NCI-H526 treated with DMSO at 0.1 percent for 48 hours (cell line): ENCODE data around the gene UNC45A.

Experiments
- DNase-seq: peaks from one replicate; lab custom pipeline; 2025; lab: John Stamatoyannopoulos, UW

Gene UNC45A

DNA sequence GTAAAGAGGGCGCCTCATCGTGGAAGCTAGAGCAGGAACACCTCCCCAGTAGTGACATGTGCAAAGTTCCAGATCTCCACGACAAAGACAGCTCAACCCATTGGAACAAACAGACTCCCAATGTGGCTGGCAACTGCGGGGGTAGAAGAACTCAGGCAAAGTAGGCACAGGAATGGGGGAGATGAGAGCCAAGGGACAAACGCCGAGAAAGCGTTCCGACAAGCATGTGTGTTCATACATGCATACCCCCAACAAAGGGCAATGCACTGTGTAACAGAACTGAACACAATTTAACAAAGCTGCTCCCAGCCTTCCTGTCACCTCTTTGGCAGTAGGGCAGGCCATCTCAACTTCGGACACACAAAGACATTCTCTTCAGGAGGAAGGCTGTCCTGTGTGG is 31.2 kb downstream of the UNC45A start:
- no peak for DNase-seq

DNA sequence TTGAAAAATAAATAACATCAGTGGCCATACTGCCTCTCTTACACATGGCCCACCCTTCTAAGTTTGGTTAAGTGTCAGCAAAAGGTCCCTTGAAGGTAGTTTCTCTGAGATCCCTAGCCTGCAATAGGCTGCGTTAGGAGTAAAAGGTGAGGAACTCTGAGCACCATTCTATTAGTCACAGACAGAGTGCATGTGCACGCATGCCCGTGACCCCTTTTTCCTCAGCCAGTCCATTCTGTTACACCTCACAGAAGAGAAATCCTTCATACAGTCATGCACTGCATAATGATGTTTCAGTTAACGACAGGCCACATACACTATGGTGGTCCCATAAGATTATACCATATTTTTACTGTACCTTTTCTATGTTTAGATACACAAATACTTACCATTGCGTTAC is 32.1 kb downstream of the UNC45A start:
- DNase-seq, result no peak

DNA sequence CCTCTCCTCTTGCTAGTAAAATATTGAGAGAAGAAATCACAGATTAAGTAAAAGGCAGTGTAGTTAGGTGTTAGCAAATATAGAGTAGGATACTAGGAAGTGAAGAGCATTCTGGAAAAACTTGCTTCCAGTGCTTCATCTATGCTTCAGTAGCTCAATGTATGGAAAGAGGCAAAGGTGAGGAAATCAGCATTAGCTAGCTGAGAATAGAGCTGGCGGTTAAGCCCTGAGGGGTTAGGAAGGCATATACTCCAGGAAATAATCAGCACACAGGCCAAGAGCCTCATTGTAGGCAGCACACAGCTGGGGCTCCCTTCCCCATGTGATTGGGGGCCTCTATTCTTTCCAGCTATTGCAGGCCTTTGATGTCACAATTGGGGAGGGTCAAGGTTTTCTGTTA is 33.3 kb downstream of the UNC45A start:
- DNase-seq, result no peak

DNA sequence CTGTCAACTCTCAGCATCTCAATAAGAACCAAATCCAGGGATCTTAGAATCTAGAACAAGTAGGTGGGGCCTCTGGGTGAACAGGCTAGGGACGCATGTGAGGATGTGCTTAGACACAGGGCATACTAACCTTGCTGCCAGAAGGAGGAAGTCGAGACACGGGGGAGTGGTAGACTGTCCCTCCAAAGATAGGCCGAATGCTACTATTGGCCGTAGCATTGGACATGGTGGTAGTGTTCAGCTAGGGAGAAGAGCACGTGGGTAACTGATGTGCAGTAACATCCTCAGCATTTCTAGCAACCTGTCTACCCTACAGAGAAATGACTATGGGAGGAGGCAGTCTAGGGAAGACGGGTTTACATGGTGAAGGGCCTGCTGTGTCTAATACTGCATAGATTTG is 35.2 kb downstream of the UNC45A start:
- no peak for DNase-seq

DNA sequence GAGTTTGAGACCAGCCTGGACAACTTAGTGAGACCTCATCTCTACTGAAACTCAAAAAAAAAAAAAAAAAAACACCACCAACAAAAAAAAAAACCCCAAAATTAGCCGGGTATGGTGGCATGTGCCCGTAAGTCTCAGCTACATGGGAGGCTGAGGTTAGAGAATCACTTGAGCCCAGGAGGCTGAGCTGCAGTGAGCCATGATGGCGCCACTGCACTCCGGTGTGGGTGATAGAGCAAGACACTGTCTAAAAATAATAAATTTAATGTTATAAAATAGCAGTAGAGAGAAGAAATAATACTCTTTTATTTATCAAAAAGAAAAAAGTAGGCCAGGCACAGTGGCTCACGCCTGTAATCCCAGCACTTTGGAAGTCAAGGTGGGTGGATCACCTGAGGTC is 37.0 kb downstream of the UNC45A start:
- DNase-seq, result no peak

DNA sequence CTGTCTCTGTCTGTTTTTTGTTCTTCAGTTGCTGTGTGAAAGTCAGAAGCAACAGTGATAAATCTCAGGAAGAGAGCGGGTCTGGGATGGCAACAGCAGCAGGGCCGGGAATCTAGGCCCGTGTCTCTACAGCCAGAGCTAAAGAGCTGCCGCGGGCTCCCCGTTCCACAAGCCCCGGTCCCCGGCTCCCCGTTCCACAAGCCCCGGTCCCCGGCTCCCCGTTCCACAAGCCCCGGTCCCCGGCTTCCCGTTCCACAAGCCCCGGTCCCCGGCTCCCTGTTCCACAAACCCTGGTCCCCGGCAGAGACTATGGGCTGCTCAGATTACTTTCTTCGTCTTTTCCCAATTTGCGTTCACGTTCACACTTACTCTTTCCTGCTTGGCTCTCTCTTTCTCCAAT is 39.1 kb downstream of the UNC45A start:
- DNase-seq, result no peak

DNA sequence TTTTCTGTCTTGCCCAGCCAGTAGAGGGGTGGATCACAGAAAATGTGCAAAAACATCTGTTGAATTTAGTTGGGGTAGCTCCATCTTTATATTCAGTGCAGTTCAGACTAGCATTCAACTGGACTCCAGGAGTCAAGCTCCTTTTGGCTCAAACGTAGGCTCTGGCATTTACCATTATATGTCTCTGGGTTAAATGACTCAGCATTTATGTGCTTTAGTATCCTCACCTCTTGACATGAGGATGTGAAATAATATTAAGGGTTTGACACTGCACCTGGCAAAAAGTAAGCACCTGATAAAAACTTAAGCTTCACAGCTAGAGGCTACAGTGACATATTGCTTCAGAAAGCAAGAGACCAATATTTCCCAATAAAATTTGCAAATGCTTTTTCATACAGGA is 44.5 kb downstream of the UNC45A start:
- no peak for DNase-seq

DNA sequence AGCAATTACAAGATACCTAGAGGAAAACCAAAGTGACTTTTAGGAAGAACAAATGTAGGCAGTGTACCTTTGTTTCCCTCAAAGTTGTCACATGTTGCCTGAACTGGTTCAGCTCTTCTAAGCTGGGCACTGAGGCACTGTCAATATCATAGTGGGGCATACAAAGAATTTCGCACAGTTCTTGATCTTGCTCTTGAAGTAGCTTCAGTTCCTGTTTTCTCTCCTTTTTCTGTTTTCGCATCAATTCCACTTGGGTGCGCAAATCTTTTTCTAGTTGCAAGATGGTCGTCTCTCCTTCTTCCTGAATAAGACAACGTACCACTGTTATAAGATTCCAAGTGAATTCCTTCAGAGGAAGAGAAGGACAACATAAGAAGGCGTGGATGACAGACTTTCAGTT is 46.6 kb downstream of the UNC45A start:
- no peak for DNase-seq

DNA sequence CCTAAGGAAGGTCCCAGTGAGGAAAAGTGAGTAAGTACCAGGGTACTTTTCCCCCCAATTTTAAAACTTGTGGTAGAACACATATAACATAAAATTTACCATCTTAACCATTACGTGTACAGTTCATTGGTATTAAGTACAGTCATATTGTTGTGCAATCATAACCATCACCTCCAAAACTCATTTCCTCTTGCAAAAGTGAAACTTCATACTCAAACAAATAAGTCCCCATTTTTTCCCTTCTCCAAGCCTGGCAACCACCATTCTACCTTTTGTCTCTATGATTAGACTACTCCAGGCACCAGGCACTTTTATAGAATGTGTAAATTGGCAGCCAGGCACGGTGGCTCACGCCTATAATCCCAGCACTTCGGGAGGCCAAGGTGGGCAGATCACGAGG is 47.0 kb downstream of the UNC45A start:
- no peak for DNase-seq

DNA sequence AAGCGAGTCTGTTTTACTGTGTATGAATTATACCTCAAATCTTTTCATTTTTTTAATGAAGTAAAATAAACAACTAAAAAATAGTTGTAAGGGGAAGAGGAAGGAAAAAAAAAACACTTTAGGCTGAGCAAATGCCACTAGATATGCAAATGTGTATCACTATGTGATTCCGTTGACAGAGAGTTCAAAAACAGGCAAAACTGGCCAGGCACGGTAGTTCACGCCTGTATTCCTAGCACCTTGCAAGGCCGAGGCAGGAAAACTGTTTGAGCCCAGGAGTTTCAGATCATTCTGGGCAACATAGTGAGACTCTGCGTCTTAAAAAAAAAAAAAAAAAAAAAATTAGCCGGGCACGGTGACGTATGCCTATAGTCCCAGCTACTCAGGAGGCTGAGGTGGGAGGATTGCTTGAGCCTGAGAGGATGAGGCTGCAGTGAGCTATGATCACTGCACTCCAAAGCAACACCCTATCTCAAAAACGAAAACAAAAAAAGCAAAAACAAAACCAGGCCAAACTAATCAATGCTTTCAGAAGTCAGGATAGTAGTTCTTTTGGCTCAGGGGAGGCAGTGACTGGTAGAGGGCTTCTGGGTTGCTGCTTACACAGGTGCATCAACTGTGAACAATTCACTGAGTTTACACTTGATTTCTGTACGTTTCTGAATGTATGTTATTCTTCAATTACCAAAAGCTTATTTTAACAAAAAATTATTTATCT is 51.9 kb downstream of the UNC45A start:
- peak; percentile 13 for DNase-seq

DNA sequence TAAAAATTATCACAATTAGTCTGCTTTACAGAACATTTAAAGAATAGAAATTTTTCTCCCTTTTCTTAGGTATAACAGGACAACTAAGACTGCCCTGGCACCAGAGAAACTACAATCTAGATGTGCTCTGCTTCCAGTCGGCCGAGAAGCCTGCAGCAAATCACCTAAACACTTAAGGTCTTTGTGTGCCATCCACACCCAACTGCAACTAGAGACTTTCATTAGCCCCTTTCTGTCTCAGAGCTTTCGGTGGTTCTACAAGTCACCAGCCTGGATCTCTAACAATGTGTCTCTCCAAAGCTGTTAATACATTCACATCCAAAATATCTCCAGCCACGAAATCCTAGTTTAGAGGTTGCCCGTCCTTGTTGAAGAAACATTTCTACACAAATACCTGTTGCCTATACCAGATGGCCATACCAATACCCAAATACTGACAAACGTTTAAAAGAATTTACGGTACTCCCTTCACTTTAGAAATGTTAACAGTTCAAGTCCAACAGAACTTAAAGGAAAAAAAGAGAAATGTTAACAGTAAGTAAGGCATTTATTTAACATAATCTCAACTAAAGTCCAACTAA is 52.6 kb downstream of the UNC45A start:
- DNase-seq, result peak; percentile 19

DNA sequence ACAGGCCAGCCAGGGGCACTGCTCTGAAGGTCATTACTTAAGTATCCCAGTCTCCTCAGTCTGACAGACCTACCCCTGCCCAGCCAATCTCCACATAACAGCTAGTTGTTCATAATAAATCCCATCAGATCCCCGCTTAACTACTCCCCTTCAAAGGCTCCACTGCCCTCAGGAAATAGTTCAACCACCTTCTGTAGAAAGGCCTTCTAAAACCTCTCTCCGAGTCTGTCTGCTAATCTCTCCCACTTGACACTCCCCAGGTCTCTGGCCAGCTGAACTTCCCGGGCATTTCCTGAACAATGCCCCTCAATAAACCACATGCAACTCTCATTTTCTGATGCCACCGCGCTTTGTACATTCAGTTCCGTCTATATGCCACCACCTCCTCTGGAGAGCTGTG is 53.2 kb downstream of the UNC45A start:
- DNase-seq, result peak; percentile 45

DNA sequence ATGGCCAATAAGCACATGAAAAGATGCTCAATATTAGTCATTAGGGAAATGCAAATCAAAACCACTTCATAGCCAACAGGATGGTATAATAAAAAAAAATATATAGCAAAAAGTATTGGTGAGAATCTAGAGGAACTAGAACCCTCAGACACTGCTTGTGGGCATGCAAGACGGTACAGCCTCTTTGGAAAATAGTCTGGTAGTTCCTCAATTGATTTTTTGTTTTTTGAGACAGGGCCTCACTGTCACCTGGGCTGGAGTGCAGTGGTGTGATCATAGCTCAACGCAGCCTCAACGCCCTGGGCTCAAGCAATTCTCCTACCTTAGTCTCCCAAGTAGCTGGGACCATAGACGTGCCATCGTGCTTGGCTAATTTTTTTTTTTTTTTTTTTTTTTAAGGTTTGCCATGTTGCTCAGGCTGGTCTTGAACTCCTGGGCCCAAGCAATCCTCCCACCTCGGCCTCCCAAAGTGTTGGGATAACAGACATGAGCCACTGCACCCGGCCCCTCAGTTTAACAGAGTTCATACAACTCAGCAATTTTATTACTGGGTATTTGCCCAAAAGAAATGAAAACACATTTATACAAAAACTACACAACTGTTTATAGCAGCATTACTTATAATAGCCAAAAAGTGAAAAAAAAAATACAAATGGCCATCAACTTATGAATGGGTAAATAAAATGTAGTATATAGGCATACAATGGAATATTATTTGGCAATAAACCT is 54.1 kb downstream of the UNC45A start:
- no peak for DNase-seq

DNA sequence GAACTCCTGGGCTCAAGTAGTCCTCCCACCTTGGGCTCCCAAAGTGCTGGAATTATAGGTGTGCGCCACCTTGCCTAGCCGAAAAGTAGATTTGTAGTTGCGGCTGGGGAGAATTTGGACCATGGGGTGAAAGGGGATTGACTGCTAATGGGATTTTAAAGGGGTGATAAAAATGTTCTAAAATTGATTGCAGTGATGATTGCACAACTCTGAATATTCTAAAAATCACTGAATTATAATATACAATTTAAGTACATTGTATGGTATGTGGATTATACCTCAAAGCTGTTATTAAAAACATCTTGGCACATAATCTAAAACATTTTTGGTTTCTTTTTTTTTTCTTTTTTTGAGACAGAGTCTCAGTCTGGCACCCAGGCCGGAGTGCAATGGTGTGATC is 55.4 kb downstream of the UNC45A start:
- no peak for DNase-seq

DNA sequence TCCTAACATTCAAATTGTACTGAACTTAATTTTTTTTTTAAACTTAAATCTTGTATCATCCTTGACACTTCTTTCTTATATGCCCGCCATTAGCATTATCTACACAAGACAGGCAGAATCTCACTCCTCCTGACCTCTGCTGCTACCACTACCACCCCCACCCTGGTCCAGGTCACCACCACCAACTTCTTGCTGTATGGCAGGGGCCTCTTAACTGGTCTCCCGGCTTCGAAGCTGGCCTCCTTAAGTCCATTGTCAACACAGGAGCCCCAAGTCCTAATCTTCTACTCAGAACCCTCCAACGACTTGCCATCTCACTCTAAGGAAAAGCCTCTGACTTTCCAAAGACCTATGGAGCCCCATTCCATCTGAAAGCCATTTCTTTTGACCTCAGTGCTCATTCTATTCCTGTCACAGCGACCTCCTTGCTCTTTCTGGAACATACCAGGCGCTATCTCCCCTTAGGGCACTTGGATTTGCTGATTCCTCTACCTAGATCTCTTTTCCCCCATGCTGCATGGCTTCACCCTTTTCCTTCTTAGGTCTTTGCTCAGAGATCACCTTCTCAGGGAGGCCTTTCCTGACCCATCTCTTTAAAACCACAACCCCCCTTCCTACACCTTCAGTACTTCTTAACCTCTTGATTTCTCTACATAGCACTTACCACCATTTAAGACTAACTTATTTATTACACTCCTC is 56.7 kb downstream of the UNC45A start:
- no peak for DNase-seq

DNA sequence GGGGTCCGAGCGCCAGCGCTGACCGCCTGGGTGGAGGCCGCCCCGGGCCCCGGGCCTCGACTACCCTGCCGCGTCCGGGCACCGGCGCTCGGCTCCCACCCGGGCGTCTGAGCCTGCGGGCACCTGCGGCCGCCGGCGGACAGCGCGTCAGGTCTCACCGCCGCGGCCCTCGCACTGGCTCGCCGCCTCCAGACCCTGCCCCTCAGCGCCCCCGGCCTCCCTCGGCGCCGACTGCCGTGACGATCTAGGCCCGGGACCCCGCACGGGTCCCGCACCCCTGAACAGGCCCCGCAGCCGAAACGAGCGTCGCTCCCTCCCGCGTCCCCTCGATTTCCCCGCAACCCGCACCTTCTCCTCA is 59.0 kb downstream of the UNC45A start:
- DNase-seq, result no peak

DNA sequence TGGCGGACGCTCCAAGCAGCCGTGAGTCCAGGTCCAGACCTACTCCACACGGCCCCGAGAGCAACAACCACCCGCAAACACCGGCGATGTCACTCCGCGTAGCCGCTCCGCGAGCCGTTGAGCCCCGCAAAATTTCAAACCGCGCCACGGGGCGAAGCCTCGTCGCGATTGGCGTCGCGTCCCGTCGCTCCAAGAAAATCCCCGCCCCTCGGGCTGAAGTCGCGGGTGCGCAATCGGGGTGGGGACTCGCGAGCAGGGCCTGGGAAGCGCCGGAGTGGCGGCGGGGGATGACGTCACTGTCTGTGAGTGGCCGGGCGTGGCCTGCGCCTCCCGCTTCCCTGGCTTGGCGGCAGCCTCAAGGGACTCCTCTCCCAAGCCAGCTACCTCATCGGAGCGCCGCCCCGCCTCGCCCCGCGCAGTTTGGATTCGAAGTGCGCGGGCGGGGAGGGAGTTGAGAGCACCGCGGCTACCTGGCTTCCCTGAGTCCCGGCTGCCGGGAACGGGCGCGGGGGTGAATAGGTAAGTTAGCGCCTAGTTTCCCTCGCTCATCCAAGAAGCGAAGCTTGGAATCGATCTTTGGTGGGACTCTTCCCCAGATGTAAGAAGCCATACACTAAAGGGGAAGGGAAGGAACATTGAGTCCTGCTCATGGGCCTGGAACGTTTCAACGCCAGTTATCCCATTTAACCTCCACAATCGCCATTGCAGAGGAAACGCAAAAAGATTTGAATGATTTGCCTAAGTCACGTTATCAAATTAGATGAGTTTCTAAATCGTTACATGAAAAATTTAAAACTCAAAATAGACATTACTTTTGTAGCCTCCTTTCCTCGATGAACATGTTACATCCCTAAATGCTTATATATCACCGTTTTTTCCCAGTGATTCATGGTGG is 59.6 kb downstream of the UNC45A start, which contains the start of gene PRC1:
Gene PRC1, minus strand, starts transcription at position 119 of the 895 bp plus-strand sequence. Its CDS starts 118 bp downstream, at position 1.
- DNase-seq, result peak; percentile 96

DNA sequence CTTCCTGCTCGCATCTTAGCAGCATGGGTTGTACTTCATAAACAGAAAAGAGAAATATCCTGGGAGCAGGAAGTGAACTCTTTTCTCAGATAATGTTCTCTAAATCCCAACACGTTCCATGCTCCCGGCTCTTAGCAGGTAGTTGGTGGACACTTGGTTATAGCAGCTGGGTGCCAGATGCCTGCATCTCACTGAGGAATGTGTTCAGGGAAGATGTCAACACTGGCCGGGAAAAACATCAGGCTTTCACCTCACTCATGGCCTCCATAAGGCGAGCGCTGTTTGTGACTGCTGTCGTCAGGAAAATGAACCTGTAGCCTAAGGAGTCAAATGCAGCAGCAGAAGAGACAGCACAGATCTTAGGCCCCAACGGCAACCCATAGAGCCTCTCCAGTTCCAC is 63.7 kb downstream of the UNC45A start:
- DNase-seq, result no peak

DNA sequence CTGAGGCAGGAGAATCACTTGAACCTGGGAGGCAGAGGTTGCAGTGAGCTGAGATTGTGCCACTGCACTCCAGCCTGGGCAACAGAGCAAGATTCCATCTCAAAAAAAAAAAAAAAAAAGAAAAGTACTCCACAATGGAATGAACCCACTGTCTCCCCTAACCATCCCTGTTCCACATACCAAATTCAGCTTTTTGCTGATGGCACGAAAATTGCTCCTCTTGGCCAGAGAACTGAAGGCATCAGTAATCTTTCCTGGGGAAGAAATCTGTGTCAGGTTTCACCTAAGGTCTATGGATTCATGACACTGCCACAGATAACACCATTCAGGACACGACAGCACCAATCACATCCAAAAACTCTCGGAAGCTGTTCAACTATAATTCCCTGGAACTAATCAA is 66.1 kb downstream of the UNC45A start:
- no peak for DNase-seq
